GM12865 (cell line): ENCODE results near the gene D2HGDH.
A peak's percentile ranks its signal among the peaks of the same experiment; 100 is the strongest.

ENCODE experiments used
- DNase-seq: peaks from one replicate; pipeline ENCODE4 v3.0.0; 2010; ENCODE audit warnings: low read depth
- H3K4me3 ChIP-seq: 2 replicates; pipeline ENCODE4 v1.5.1; 2011; ENCODE audit warnings: mild to moderate bottlenecking, low read depth, low read length, control low read depth
- TF ChIP-seq, protein P1 (sequence below): IDR thresholded peaks from 2 replicates; pipeline ENCODE4 v1.5.1; 2011; ENCODE audit warnings: low read length, control low read depth, low read depth, inconsistent platforms; ENCODE audit not compliant: insufficient read depth; ENCODE audit errors: missing control alignments

The D2HGDH gene

GRCh38 chr2:241734467-241735208 lies at the start of gene D2HGDH:
Gene D2HGDH (plus strand): TSS chr2:241734630. CDS start chr2:241735225, 595 bp downstream.
- TF ChIP-seq, protein P1, sequence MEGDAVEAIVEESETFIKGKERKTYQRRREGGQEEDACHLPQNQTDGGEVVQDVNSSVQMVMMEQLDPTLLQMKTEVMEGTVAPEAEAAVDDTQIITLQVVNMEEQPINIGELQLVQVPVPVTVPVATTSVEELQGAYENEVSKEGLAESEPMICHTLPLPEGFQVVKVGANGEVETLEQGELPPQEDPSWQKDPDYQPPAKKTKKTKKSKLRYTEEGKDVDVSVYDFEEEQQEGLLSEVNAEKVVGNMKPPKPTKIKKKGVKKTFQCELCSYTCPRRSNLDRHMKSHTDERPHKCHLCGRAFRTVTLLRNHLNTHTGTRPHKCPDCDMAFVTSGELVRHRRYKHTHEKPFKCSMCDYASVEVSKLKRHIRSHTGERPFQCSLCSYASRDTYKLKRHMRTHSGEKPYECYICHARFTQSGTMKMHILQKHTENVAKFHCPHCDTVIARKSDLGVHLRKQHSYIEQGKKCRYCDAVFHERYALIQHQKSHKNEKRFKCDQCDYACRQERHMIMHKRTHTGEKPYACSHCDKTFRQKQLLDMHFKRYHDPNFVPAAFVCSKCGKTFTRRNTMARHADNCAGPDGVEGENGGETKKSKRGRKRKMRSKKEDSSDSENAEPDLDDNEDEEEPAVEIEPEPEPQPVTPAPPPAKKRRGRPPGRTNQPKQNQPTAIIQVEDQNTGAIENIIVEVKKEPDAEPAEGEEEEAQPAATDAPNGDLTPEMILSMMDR = no peak
- peak; percentile 92 for DNase-seq

GRCh38 chr2:241686324-241686649 lies 48.1 kb upstream of the D2HGDH start:
- DNase-seq = no peak
- TF ChIP-seq, protein P1 = no peak
- peak overlapping the region; percentile 96 for H3K4me3 ChIP-seq

More at GRCh38 chr2:241734467-241735208, at the start of gene D2HGDH:
- peak within 1 kb of the TSS; percentile 78 for H3K4me3 ChIP-seq

- peak; percentile 98 for DNase-seq
- peak within 1 kb of the TSS; percentile 96 for H3K4me3 ChIP-seq
- TF ChIP-seq, protein P1 = no peak
Observed at GRCh38 chr2:241686650-241687425, 47.6 kb upstream of the D2HGDH start, which contains the start of gene DTYMK. Gene DTYMK (minus strand): TSS chr2:241686815. CDS start chr2:241686783, 32 bp downstream.

DNA sequence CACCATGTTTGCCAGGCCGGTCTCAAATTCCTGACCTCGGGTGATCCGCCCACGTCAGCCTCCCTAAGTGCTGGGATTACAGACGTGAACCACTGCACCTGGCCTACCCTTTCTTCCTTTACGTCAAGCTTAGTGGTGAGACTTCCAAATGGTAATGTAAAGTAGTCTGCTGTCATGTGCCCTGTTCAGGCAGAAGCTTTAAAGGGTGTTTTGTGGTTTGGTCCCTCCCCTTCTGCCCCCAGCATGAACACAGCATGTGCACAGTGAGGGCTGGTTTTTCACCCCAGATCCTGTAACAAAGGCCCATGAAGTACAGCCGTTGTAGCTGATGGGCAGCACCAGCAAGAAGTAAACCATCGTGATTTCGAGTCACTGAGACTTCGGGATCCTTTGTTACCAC lies 45.1 kb upstream of the D2HGDH start:
- TF ChIP-seq, protein P1 = no peak
- H3K4me3 ChIP-seq = no peak overlapping the region
- DNase-seq = no peak

DNA sequence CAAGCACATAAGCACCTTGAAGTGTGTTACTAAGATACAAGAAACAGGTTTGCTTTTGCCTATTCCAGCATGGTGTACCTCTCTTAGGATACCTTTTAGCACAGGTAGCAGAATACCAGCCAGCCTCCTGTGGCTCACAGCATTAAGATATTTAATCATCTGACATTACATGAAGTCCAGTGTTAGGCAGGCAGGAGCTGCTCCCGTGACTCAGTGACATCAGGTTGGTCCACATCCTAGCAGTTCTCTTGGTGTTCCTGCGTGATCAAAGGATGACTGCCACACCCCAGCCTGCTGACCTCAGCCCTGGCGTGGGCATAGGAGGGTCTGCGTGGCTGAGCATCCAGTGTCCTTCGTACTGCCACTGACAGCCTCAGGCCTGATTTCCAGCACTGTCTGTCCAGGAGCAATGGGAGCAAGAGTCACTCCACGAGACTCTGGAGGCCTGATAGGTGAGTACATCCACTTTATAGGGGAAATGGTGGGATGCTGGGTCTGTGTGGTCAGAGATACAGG lies 44.2 kb upstream of the D2HGDH start:
- DNase-seq = no peak
- no peak overlapping the region for H3K4me3 ChIP-seq
- TF ChIP-seq, protein P1 = no peak

DNA sequence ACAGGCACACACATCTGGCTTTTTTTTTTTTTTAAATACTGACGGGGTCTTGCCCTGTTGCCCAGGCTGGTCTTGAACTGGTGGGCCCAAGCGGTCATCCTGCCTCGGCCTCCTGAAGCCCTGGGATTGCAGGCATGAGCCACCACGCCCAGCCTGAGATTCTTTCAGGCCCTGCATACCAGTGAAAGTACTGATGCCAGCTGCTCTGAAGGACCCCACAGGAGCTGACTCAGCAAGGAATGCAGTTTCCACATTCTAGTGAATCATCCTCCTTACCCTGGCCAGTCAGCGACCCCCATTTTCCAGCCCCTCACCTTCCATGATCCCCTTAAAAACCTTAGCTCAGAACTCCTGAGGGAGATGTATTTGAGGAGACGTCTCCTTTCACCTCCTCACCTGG lies 42.0 kb upstream of the D2HGDH start:
- no peak overlapping the region for H3K4me3 ChIP-seq
- TF ChIP-seq, protein P1 = no peak
- DNase-seq = no peak
